HFF-Myc (cell line): Measurements from ENCODE around the gene OLFM4.
"Not testable (repeated sequence)": the region's sequence is repeated elsewhere in the genome, so short reads cannot be mapped to it uniquely, and the experiment has no call there.

ENCODE experiments used
- DNase-seq: peaks from one replicate; pipeline ENCODE4 v3.0.0-alpha.2; 2011; ENCODE audit warnings: low read depth; ENCODE audit errors: extremely low read depth
- H3K4me3 ChIP-seq: replicated peaks from 2 replicates; pipeline ENCODE4 v1.5.1; 2011; ENCODE audit warnings: low read depth, mild to moderate bottlenecking, control low read depth, low read length
- CTCF ChIP-seq: IDR thresholded peaks from 2 replicates; pipeline ENCODE4 v1.5.1; 2012; ENCODE audit warnings: mild to moderate bottlenecking, low read depth, low read length, control low read depth; ENCODE audit errors: missing control alignments

OLFM4 gene

GRCh38 chr13:53001444-53002225 lies 27.0 kb upstream of the OLFM4 start:
- TF ChIP-seq CTCF, result no peak
- DNase-seq, result no peak
- H3K4me3 ChIP-seq, result no peak overlapping the region

- no peak for TF ChIP-seq CTCF
- no peak for DNase-seq
- H3K4me3 ChIP-seq, result no peak overlapping the region
These were observed 24.0 kb upstream of the OLFM4 start for GRCh38 chr13:53004573-53004972.

- TF ChIP-seq CTCF, result no peak
- no peak for DNase-seq
- H3K4me3 ChIP-seq, result no peak overlapping the region
These were observed 23.0 kb upstream of the OLFM4 start for GRCh38 chr13:53005626-53006025.

GRCh38 chr13:53007872-53008271 lies 20.7 kb upstream of the OLFM4 start:
- no peak for TF ChIP-seq CTCF
- no peak for DNase-seq
- no peak overlapping the region for H3K4me3 ChIP-seq

- no peak for TF ChIP-seq CTCF
- DNase-seq, result no peak
- H3K4me3 ChIP-seq, result no peak overlapping the region
These were observed 18.1 kb upstream of the OLFM4 start for GRCh38 chr13:53010374-53011105.

- no peak for TF ChIP-seq CTCF
- no peak overlapping the region for H3K4me3 ChIP-seq
- DNase-seq, result no peak
These were observed 15.9 kb upstream of the OLFM4 start for GRCh38 chr13:53012707-53013106.

GRCh38 chr13:53013113-53013512 lies 15.5 kb upstream of the OLFM4 start:
- no peak for TF ChIP-seq CTCF
- H3K4me3 ChIP-seq, result no peak overlapping the region
- DNase-seq, result no peak

- not testable (repeated sequence) for DNase-seq, H3K4me3 ChIP-seq
These were observed 14.6 kb upstream of the OLFM4 start for GRCh38 chr13:53014018-53014417.
